Dedifferentiated amniotic fluid mesenchymal stem cell (primary cell): Measurements from ENCODE around the gene SLC26A8.
"Not testable (repeated sequence)": the region's sequence is repeated elsewhere in the genome, so short reads cannot be mapped to it uniquely, and the experiment has no call there.

Source experiments
- DNase-seq: peaks from one replicate; pipeline ENCODE4 v3.0.0-alpha.2; 2016; ENCODE audit errors: extremely low spot score

Gene SLC26A8

GRCh38 chr6:36050947-36051710 is 26.7 kb upstream of the SLC26A8 start:
- DNase-seq, result no peak

GRCh38 chr6:36050305-36050704 is 25.9 kb upstream of the SLC26A8 start:
- DNase-seq, result no peak

GRCh38 chr6:36049582-36049981 is 25.1 kb upstream of the SLC26A8 start:
- DNase-seq, result no peak

GRCh38 chr6:36042618-36043260 is 18.3 kb upstream of the SLC26A8 start:
- DNase-seq, result no peak

- DNase-seq, result no peak
These were observed 16.5 kb upstream of the SLC26A8 start for GRCh38 chr6:36040958-36041357.

GRCh38 chr6:36039112-36039511 is 14.7 kb upstream of the SLC26A8 start:
- DNase-seq, result no peak

GRCh38 chr6:36038120-36038876 is 13.9 kb upstream of the SLC26A8 start:
- DNase-seq, result no peak

GRCh38 chr6:36035225-36035624 is 10.8 kb upstream of the SLC26A8 start:
- no peak for DNase-seq

GRCh38 chr6:36034441-36034840 is 10.0 kb upstream of the SLC26A8 start:
- DNase-seq, result no peak

- no peak for DNase-seq
These were observed 9.5 kb upstream of the SLC26A8 start for GRCh38 chr6:36033935-36034334.

GRCh38 chr6:36033144-36033543 is 8.7 kb upstream of the SLC26A8 start:
- not testable (repeated sequence) for DNase-seq

GRCh38 chr6:36032261-36032660 is 7.8 kb upstream of the SLC26A8 start:
- no peak for DNase-seq

GRCh38 chr6:36029464-36029863 is 5.0 kb upstream of the SLC26A8 start:
- DNase-seq, result peak; percentile 78

- peak; percentile 70 for DNase-seq
These were observed 4.5 kb upstream of the SLC26A8 start for GRCh38 chr6:36028877-36029324.

- DNase-seq, result no peak
These were observed 3.8 kb upstream of the SLC26A8 start for GRCh38 chr6:36028088-36028876.

GRCh38 chr6:36027501-36028087 is 3.2 kb upstream of the SLC26A8 start, which contains the start of gene MAPK14:
MAPK14 (plus strand) TSS chr6:36027808; CDS start chr6:36028158, 350 bp downstream.
- peak; percentile 100 for DNase-seq

- DNase-seq, result no peak
These were observed 1.5 kb upstream of the SLC26A8 start for GRCh38 chr6:36025932-36026327.

- no peak for DNase-seq
These were observed 955 bp upstream of the SLC26A8 start for GRCh38 chr6:36025260-36025931.

- no peak for DNase-seq
These were observed 4.3 kb downstream of the SLC26A8 start for GRCh38 chr6:36020154-36020553.

- no peak for DNase-seq
These were observed 5.3 kb downstream of the SLC26A8 start for GRCh38 chr6:36019167-36019566.

- no peak for DNase-seq
These were observed 6.1 kb downstream of the SLC26A8 start for GRCh38 chr6:36018339-36018738.
